NCI-H1417 treated with DMSO at 0.1 percent for 48 hours (cell line): ENCODE measurements around the gene BMP8B.
A peak's percentile ranks its signal among the peaks of the same experiment; 100 is the strongest.
"Not testable (repeated sequence)": the region's sequence is repeated elsewhere in the genome, so short reads cannot be mapped to it uniquely, and the experiment has no call there.

Experiments
- DNase-seq: peaks from one replicate; lab custom pipeline; 2025; lab: John Stamatoyannopoulos, UW

The BMP8B gene

DNA sequence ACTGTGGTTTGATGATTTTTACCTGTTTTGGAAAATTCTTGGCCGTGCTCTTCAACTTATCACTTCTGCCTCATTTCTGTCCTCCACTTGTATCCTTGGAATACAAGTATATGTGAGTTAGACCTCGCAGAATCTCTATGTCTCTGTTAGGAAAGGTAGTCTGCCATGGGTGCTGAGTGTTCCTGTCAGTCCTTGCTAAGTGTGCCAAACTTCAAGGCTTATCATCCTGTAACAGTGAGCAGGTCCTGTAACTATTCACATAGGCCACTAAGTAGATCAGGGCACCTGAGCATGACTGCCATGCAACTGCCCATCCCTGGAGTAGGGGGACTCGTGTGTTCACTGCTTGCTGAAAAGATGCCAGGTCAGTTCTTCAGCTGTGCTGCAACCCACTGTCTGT is 24.2 kb upstream of the BMP8B start:
- DNase-seq, result no peak

DNA sequence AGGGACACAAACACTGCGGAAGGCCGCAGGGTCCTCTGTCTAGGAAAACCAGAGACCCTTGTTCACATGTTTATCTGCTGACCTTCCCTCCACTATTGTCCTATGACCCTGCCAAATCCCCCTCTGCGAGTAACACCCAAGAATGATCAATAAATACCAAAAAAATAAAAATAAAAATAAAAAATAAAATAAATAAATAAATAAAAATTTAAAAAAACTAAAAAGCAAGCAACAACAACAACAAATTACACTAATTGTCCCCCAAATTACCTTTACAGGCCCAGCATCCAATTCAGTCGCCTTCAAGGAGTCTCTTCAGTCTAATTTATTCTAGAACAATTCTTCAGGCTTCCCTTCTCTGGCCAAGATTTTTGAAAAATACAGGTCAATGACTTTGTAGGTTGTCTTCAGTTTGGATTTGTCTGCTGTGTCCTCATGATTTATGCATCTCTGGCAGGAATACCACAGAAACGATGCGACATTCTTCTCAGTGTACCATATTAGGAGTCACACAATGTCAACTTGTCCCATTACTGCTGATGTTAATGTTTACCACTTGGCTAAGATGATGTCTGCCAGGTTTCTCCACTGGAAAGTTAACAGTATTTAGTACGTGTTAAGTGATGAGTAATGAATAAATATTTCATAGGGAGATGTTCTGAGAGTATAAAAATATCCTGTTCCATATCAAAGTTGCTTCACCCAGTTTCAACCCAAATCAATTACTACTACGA is 20.3 kb upstream of the BMP8B start:
- DNase-seq, result no peak

- DNase-seq, result no peak
These were observed 16.7 kb upstream of the BMP8B start for GRCh38 chr1:39805385-39805784.

GRCh38 chr1:39802496-39803260 is 14.0 kb upstream of the BMP8B start:
- no peak for DNase-seq

GRCh38 chr1:39800471-39800835 is 11.8 kb upstream of the BMP8B start:
- DNase-seq, result no peak

DNA sequence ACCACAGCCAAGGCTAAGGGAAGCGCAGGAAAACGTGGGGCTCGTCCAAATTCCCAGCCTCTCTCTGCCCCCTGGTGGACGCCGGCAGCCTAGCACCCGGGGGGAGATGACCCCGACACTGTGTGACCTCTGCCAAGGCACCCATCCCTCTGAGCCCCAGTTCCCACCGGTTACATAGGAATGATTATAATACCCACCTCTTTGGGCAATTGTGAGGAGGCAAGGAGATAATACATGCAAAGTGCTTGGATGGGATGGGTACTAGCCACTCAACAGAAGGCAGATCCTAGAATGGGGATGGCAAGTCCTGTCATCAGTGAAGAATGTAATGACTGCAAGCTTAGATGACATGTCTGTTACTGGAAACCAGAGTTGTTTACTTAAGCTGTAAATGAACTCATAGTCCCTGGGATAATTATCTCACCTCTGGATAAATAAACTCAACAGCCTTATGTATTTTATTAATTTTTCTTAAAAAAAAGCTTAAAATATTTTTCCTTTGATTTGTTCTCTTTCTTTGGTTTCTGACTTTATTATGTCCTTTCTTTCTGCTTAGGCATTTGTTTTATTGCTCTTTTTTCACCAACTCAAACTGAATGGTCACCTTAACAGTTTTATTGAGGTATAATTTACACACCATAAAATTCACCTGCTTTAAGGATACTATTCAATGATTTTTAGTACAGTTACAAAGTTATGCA is 11.3 kb upstream of the BMP8B start:
- DNase-seq, result no peak

- peak; percentile 23 for DNase-seq
These were observed 10.4 kb upstream of the BMP8B start for GRCh38 chr1:39798859-39799769.

DNA sequence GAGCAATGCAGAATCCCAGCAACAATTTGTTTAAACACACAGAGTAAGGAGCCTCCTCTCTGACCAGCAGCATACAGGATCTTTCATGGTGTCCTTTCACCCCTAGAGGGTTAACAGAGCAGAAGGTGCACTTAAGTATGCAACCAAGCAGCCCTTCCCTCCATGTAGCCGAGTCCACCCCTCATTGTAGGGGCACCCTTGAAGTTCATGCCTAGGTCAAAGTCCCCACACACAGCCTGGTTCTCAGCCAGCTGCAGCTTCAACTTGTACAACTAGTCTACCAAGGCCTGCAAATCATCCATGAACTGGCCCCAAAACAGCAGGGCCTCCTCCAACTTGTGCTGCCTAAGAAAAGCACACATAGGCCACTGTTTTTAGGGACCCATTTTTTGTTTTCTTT is 7.0 kb upstream of the BMP8B start:
- DNase-seq, result no peak

- no peak for DNase-seq
These were observed 3.2 kb upstream of the BMP8B start for GRCh38 chr1:39791838-39792237.

DNA sequence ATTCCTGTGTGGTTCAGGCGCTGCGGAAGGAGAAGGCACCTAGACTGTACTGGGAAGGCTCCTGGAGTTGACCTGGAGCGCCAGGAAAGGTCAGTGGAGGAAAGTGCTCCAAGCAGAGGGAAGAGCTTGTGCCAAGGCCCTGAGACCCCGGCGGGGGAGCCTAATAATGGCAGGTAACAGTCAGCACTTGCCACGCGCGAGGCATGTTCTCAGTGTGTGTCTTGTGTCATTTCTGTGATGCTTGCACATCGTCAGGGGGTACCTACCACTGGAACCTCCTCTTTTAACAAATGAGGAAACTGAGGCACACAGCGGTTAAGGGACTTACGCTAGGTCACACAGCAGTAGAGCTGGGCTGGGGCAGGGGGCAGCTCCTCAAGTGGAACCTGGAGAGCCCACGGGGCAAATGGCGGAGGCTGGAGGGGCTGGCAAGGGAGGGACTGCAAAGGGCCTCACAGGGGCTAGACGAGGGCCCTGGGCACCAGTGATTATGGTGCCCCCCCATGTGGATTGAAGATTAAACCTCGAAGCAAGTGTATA is 976 bp upstream of the BMP8B start:
- no peak for DNase-seq

DNA sequence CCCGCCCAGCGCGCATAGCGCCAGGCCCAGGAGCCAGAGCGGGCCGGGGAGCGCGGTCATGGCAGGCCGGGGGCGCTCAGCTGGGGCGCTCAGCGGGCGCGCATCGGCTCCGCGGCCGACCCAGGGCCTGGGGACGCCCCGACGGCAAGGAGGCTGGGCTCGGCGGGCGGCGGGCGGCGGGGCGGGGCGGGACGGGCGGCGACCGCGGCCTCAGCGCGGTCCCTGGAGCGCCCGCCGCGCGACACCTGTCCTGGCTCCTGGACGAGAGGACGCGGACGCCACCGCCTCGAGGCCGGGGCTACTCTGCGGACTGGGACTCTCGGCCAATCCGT is 273 bp downstream of the BMP8B start:
- no peak for DNase-seq

DNA sequence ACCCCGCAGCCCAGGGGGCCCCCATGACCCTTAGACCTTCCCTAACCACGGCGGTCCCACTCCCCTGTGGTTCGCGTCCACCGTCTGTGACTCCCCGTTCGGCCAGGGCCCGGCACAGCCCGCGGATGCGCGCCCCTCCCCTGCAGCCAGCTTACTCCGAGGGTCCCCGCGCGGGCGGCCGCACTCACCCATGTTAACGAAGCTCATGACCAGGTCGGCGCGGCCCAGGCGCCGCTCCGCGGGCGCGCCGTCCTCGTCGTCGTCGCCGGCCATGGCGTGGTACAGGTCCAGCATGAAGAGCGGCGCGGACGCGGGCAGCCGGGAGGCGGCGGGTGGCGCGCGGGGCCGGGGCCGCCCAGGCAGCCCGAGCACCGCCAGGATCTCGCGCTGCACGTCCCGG is 701 bp downstream of the BMP8B start:
- DNase-seq, result not testable (repeated sequence)

DNA sequence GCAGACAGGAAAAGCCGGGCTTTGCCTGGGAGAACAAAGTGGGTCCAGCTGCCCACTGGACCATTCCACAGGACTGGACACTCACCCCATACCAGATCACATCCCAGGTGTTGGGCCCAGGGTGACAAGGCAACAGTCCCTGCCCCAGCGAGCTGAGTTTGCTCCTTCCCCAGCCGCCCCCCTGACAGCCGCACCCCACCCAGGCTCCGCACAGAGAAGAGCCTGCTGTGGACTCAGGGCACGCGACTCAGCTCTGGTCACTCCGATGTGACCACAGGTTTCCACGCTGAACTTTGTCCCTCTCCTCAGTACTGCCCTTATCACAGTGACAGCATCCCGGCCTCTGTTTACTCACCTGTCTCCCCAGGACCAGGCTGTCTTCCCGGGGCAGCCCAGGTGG is 1.2 kb downstream of the BMP8B start:
- no peak for DNase-seq

- DNase-seq, result not testable (repeated sequence)
These were observed 1.6 kb downstream of the BMP8B start for GRCh38 chr1:39787108-39787375.

- DNase-seq, result not testable (repeated sequence)
These were observed 2.2 kb downstream of the BMP8B start for GRCh38 chr1:39786303-39787107.

DNA sequence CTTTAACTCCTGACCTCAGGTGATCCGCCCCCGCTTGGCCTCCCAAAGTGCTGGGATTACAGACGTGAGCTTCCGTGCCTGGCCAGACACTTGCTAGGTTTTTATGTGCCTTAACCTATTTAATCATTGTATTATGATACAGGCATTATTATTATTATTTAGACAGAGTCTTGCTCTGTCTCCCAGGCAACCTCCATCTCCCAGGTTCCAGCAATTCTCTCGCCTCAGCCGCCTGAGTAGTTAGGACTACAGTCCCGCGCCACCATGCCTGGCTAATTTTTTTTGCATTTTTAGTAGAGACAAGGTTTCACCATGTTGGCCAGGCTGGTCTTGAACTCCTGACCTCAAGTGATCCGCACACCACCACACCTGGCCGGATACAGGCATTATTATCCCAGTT is 6.0 kb downstream of the BMP8B start:
- not testable (repeated sequence) for DNase-seq

GRCh38 chr1:39782103-39782502 is 6.6 kb downstream of the BMP8B start:
- no peak for DNase-seq

GRCh38 chr1:39781349-39781715 is 7.3 kb downstream of the BMP8B start:
- no peak for DNase-seq

- DNase-seq, result no peak
These were observed 8.8 kb downstream of the BMP8B start for GRCh38 chr1:39779821-39780220.

DNA sequence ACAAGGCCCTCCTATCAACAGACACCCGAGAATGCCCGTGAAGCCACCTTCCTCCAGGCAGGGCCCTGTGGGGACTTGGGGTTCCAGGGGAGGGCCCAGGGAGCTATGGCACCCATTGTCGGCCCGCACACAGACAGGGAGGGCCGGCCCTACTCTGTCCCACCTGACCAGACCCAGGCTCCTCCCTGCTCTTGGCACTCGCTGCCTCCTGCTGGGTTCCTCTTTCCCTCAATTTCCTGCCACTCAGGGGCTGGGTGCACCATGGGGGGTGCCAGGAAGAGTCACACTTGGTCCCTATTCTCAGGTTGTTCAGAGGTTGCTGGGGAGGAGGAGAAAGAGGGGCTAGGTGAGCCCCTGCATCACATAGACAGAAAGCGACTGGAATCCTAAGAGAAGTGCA is 9.5 kb downstream of the BMP8B start:
- no peak for DNase-seq

DNA sequence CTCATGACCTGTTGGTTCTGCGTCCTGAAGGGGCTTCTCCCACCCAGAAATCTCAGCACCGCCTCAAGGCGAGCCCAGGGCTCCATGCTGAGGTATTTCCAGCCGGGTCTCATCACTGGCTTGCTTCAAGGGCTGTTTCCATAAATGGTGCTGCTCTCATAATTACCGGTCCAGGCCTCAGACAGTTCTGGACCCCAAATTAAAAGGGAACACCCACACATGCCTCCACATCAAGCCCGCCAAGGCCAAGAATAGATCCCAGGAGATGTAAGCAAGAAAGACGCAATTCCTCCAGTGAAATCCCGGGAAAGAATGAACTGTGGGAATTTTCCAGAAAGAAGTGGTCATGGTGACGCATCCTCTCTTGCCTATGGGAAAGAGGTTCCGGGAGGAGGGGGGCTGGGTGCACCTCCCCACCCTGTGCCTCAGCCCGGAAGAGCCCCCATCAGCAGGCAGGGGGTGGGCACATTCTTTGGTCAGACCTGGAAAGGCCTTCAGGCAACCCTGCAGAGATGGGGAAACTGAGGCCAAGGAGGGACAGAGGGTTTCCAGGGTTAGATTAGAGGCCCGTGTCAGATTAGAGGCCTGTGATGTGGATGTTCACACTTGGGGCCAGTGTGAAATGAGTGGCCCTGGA is 10.1 kb downstream of the BMP8B start:
- DNase-seq, result not testable (repeated sequence)
